GM12865 (cell line): ENCODE measurements around the gene OR6C74.

Experiments
- DNase-seq: peaks from one replicate; pipeline ENCODE4 v3.0.0; 2010; ENCODE audit warnings: low read depth
- H3K4me3 ChIP-seq: 2 replicates; pipeline ENCODE4 v1.5.1; 2011; ENCODE audit warnings: mild to moderate bottlenecking, low read depth, low read length, control low read depth
- CTCF ChIP-seq: IDR thresholded peaks from 2 replicates; pipeline ENCODE4 v1.5.1; 2011; ENCODE audit warnings: low read length, control low read depth, low read depth, inconsistent platforms; ENCODE audit not compliant: insufficient read depth; ENCODE audit errors: missing control alignments

OR6C74 gene

GRCh38 chr12:55256831-55257230 lies 12.4 kb downstream of the OR6C74 start:
- DNase-seq: no peak
- no peak overlapping the region for H3K4me3 ChIP-seq

GRCh38 chr12:55258303-55258702 lies 13.9 kb downstream of the OR6C74 start:
- no peak for DNase-seq
- no peak overlapping the region for H3K4me3 ChIP-seq
- TF ChIP-seq CTCF: no peak

More at GRCh38 chr12:55256831-55257230, 12.4 kb downstream of the OR6C74 start:
- no peak for TF ChIP-seq CTCF

GRCh38 chr12:55280991-55281390 lies 36.6 kb downstream of the OR6C74 start:
- no peak overlapping the region for H3K4me3 ChIP-seq
- TF ChIP-seq CTCF: no peak
- no peak for DNase-seq

- no peak overlapping the region for H3K4me3 ChIP-seq
- TF ChIP-seq CTCF: no peak
- DNase-seq: no peak
These were observed 45.6 kb downstream of the OR6C74 start for GRCh38 chr12:55289999-55290398.
